ENCODE results near the gene PPP4R2. TPM values are rescaled to one million over a fixed set of nuclear protein-coding genes. Genes with fewer than 3 reads are reported as not detected.
"Not testable (repeated sequence)": the region's sequence is repeated elsewhere in the genome, so short reads cannot be mapped to it uniquely, and the experiment has no call there.

The PPP4R2 gene
- total RNA-seq, 3 donors from 2014 or later = 71.5 to 77.5 (median 75.3) TPM

- DNase-seq (no peak), ATAC-seq (no peak)
- peaks cover 21% of the 10 kb centered on the region for H3K4me1 ChIP-seq (ENCODE audit: low read depth)
- H3K36me3 ChIP-seq (ENCODE audit: low read depth) = no peaks in the 10 kb centered on the region
- TF ChIP-seq CTCF (IDR thresholded peaks at IDR 0.05) = no peak
- intact Hi-C loops (cut with DNase I, micrococcal nuclease) = no loop called here
- no peaks in the 10 kb centered on the region for H3K9me3 ChIP-seq
- H3K4me3 ChIP-seq = no peak overlapping the region
Measured at GRCh38 chr3:72993391-72993790, 3.2 kb upstream of the PPP4R2 start.

GRCh38 chr3:72995337-72995736 is 1.3 kb upstream of the PPP4R2 start:
- intact Hi-C loops (cut with DNase I, micrococcal nuclease) = no loop called here
- no peak for TF ChIP-seq CTCF (IDR thresholded peaks at IDR 0.05)
- Histone ChIP-seq H3K36me3 (ENCODE audit: low read depth) (no peaks in the 10 kb centered on the region), H3K9me3 (no peaks in the 10 kb centered on the region), H3K4me3 (no peak overlapping the region), H3K4me1 (ENCODE audit: low read depth) (peaks cover 40% of the 10 kb centered on the region)
- DNase-seq (peak in 2 of 3 donors; percentile 48 to 59), ATAC-seq (peak; percentile 45)

GRCh38 chr3:72996121-72996472 is 514 bp upstream of the PPP4R2 start:
- no peak overlapping the region for H3K4me3 ChIP-seq
- ATAC-seq (peak; percentile 3), DNase-seq (peak; percentile 58 to 76 (median 66))
- peaks cover 42% of the 10 kb centered on the region for H3K4me1 ChIP-seq (ENCODE audit: low read depth)
- TF ChIP-seq CTCF (IDR thresholded peaks at IDR 0.05) = no peak
- H3K9me3 ChIP-seq = no peaks in the 10 kb centered on the region
- intact Hi-C loops (cut with DNase I, micrococcal nuclease) = no loop called here
- H3K36me3 ChIP-seq (ENCODE audit: low read depth) = no peaks in the 10 kb centered on the region

DNA sequence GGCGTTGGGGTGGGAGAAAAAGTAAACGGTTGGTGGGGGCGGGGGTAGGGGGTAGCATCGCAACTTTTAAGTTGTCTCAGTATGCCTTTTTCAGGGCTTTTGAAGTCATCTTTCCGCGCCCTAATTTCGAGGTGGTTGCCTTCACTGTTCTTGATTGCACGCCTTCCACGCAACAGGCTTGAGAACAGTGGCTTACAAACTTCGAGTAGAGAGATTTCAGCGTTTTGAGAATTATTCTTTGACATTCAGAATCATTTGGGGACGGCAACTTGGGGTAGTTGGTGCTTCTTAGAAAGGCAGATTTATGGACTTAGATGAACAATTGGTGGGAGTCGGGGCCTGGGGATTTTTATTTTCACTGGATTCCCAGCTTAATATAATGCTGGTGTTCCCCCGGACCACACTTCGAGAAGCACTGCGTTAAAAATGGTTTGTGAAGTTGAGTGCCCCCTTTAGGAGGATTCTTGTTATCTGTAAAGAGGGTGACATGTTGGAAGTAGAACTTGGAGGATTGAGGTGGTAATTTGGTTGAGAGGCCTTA is 880 bp downstream of the PPP4R2 start:
- Histone ChIP-seq H3K4me1 (ENCODE audit: low read depth) (peaks cover 42% of the 10 kb centered on the region), H3K36me3 (ENCODE audit: low read depth) (no peaks in the 10 kb centered on the region), H3K9me3 (no peaks in the 10 kb centered on the region), H3K4me3 (peak overlapping the region; percentile 84)
- ATAC-seq (peak; percentile 1), DNase-seq (peak in 1 of 3 donors; percentile 52)
- intact Hi-C loops (cut with DNase I, micrococcal nuclease) = no loop called here
- no peak for TF ChIP-seq CTCF (IDR thresholded peaks at IDR 0.05)

- no peak for ATAC-seq
- no peak for DNase-seq
- intact Hi-C loops (cut with DNase I, micrococcal nuclease) = no loop called here
- Histone ChIP-seq H3K9me3 (no peaks in the 10 kb centered on the region), H3K4me3 (no peak overlapping the region), H3K36me3 (ENCODE audit: low read depth) (no peaks in the 10 kb centered on the region), H3K4me1 (ENCODE audit: low read depth) (peaks cover 42% of the 10 kb centered on the region)
- no peak for TF ChIP-seq CTCF (IDR thresholded peaks at IDR 0.05)
Measured at GRCh38 chr3:72998466-72998865, 1.9 kb downstream of the PPP4R2 start.

DNA sequence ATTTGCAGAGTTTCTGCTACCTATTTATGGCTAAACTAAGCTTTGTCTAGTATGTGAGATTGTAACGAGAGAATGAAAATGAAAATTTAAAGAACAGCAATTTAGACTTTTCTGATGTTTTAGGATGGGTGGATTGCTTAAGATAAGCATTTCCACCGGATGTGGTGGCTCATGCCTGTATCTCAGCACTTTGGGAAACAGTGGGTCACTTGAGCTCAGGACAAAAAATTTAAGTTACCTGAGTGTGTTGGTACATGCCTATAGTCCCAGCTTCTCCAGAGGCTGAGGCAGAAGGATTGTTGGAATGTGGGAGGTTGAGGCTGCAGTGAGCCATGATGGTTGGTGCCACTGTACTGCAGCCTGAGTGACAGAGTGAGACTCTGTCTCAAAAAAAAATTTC is 3.3 kb downstream of the PPP4R2 start:
- Histone ChIP-seq H3K4me3 (no peak overlapping the region), H3K9me3 (no peaks in the 10 kb centered on the region), H3K4me1 (ENCODE audit: low read depth) (peaks cover 42% of the 10 kb centered on the region), H3K36me3 (ENCODE audit: low read depth) (no peaks in the 10 kb centered on the region)
- DNase-seq (no peak), ATAC-seq (no peak)
- intact Hi-C loops (cut with DNase I, micrococcal nuclease) = no loop called here
- TF ChIP-seq CTCF (IDR thresholded peaks at IDR 0.05) = no peak

DNA sequence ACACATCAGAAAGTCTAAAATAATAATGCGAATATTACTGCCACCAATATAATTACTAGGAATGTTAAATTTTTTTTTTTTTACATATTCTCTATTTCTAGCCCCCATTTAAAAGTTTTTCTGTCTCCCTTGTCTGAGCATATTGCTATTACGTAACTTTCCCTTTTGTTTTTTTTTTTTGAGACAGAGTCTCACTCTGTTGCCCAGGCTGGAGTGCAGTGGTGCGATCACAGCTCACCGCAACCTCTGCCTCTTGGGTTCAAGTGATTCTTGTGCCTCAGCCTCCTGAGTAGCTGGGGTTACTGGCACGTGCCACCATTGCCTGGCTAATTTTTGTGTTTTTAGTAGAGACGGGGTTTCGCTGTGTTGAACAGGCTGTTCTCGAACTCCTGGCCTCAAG is 6.4 kb downstream of the PPP4R2 start:
- H3K4me1 ChIP-seq (ENCODE audit: low read depth) = peaks cover 25% of the 10 kb centered on the region
- DNase-seq; intact Hi-C loops (cut with DNase I, micrococcal nuclease); H3K9me3 ChIP-seq; ATAC-seq; H3K4me3 ChIP-seq; H3K36me3 ChIP-seq (ENCODE audit: low read depth): not testable (repeated sequence)

Measured in mucosa of descending colon (tissue), 3 donors.